WTC11 (cell line): ENCODE results near the gene EIF4G3.

ENCODE experiments used
- NFYB ChIP-seq: sonication (generic); formaldehyde crosslinking; conservative IDR thresholded peaks from 2 replicates; pipeline ENCODE4 v1.8.0; 2022; ENCODE audit warnings: low read depth, missing genetic modification reagents
- SMAD3 ChIP-seq: sonication (generic); formaldehyde crosslinking; IDR thresholded peaks from 2 replicates; pipeline ENCODE4 v1.8.0; 2022; ENCODE audit warnings: missing genetic modification reagents, mild to moderate bottlenecking, borderline replicate concordance
- SOX15 ChIP-seq: fragments of 250-450 bp; sonication (Bioruptor Pico); IDR thresholded peaks from 2 replicates; pipeline ENCODE4 v1.9.0; 2021; ENCODE audit warnings: mild to moderate bottlenecking
- SP1 ChIP-seq: sonication (generic); formaldehyde crosslinking; conservative IDR thresholded peaks from 2 replicates; pipeline ENCODE4 v1.8.1; 2022; ENCODE audit warnings: missing genetic modification reagents
- TF ChIP-seq, protein P1 (sequence below): sonication (generic); formaldehyde crosslinking; IDR thresholded peaks from 2 replicates; pipeline ENCODE4 v1.8.0; 2022; ENCODE audit warnings: mild to moderate bottlenecking, missing genetic modification reagents
- TF ChIP-seq, protein P2 (sequence below): sonication (generic); formaldehyde crosslinking; IDR thresholded peaks from 2 replicates; pipeline ENCODE4 v1.8.1; 2023; ENCODE audit warnings: mild to moderate bottlenecking, missing genetic modification reagents, moderate library complexity
- TF ChIP-seq, protein P3 (sequence below): fragments of 200-600 bp; IDR thresholded peaks from 2 replicates; pipeline ENCODE4 v1.8.0; 2022; ENCODE audit warnings: antibody characterized with exemption

DNA sequence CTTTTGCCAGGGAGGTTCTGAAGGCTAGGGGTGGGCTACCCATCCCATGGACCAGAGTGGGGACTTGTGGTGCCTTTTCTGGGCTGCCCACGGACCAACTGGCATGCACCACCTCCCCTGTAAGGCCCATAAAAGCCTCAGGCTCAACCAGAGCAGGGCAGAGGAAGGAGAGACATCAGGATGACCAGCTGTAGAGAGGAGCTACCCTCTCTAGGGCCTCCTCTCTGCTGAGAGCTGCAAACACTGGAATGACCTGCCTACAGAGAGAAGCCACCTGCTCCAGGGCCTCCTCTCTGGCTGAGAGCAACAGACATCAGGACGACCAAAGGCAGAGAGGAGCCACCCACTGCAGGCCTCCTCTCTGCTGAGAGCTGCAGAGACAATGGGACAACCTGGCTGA lies 140.9 kb downstream of the EIF4G3 start:
- TF ChIP-seq, protein P1, sequence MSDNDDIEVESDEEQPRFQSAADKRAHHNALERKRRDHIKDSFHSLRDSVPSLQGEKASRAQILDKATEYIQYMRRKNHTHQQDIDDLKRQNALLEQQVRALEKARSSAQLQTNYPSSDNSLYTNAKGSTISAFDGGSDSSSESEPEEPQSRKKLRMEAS (CRISPR knock-in tag), result no peak
- no peak for TF ChIP-seq NFYB
- TF ChIP-seq, protein P2, sequence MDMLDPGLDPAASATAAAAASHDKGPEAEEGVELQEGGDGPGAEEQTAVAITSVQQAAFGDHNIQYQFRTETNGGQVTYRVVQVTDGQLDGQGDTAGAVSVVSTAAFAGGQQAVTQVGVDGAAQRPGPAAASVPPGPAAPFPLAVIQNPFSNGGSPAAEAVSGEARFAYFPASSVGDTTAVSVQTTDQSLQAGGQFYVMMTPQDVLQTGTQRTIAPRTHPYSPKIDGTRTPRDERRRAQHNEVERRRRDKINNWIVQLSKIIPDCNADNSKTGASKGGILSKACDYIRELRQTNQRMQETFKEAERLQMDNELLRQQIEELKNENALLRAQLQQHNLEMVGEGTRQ (CRISPR knock-in tag), result no peak
- TF ChIP-seq, protein P3, sequence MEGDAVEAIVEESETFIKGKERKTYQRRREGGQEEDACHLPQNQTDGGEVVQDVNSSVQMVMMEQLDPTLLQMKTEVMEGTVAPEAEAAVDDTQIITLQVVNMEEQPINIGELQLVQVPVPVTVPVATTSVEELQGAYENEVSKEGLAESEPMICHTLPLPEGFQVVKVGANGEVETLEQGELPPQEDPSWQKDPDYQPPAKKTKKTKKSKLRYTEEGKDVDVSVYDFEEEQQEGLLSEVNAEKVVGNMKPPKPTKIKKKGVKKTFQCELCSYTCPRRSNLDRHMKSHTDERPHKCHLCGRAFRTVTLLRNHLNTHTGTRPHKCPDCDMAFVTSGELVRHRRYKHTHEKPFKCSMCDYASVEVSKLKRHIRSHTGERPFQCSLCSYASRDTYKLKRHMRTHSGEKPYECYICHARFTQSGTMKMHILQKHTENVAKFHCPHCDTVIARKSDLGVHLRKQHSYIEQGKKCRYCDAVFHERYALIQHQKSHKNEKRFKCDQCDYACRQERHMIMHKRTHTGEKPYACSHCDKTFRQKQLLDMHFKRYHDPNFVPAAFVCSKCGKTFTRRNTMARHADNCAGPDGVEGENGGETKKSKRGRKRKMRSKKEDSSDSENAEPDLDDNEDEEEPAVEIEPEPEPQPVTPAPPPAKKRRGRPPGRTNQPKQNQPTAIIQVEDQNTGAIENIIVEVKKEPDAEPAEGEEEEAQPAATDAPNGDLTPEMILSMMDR, result no peak
- TF ChIP-seq SOX15 (CRISPR knock-in tag), result no peak
- TF ChIP-seq SP1 (CRISPR knock-in tag), result no peak
- TF ChIP-seq SMAD3 (CRISPR knock-in tag), result no peak
